GM19023 (cell line): Measurements from ENCODE around the gene C15orf61.

Source experiments
- ATAC-seq: cut with Tn5 transposase; IDR thresholded peaks from one replicate; pipeline ENCODE4 v1.9.1; 2021; ENCODE audit warnings: mild to moderate bottlenecking, moderate library complexity; ENCODE audit not compliant: unreplicated experiment

The C15orf61 gene

DNA sequence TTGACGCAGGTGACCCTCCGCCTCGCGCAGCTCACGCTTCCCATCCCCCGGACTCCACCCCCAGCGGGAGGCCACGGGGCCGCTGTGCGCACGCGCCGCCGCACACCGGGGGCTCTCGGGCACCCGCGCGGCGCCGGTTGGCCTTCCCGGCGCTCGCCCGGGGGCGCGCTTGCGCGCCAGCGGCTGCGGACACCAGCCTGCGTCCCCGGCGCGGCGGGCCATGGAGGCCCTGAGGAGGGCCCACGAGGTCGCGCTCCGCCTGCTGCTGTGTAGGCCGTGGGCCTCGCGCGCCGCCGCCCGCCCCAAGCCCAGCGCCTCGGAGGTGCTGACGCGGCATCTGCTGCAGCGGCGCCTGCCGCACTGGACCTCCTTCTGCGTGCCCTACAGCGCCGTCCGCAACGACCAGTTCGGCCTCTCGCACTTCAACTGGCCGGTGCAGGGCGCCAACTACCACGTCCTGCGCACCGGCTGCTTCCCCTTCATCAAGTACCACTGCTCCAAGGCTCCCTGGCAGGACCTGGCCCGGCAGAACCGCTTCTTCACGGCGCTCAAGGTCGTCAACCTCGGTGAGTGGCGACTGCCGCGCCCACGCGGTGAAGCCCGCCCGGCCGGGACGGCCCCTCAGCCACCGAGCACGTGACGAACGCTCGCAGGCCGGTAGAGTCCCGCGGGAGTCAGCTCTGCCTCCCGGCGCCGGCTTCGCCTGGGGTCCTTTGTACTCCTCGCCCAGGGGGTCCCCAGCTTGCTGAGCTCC lies at the start of gene C15orf61:
TSS of gene C15orf61 (plus strand) at position 103 of the 754 bp plus-strand sequence. CDS start at position 221, 118 bp downstream.
- ATAC-seq, result peak; percentile 74

GRCh38 chr15:67472957-67473356 lies 48.0 kb upstream of the C15orf61 start:
- no peak for ATAC-seq

- no peak for ATAC-seq
Observed at GRCh38 chr15:67474405-67475110, 46.4 kb upstream of the C15orf61 start.

- no peak for ATAC-seq
Observed at GRCh38 chr15:67479781-67480505, 41.0 kb upstream of the C15orf61 start.

GRCh38 chr15:67480741-67481140 lies 40.2 kb upstream of the C15orf61 start:
- ATAC-seq, result no peak

DNA sequence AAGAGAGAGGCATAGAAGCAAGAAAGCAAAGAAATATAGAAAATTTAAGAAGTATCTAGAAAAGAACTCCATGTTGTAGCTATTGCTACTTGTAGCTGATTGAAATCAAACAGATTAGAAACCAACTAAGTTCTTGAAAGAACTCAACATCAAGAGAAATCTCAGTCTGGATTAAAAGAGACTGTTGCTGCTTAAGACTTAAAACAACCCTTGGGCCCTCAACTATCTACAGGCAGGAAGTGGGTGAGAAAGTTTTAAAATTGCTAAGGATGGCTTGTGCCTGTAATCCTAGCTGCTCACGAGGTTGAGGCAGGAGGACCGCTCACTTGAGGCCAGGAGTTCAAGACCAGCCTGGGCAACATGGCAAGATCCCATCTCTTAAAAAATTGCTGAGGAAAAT lies 39.3 kb upstream of the C15orf61 start:
- ATAC-seq, result no peak

GRCh38 chr15:67495585-67495984 lies 25.3 kb upstream of the C15orf61 start:
- ATAC-seq, result no peak

GRCh38 chr15:67501177-67501835 lies 19.6 kb upstream of the C15orf61 start:
- ATAC-seq, result no peak

DNA sequence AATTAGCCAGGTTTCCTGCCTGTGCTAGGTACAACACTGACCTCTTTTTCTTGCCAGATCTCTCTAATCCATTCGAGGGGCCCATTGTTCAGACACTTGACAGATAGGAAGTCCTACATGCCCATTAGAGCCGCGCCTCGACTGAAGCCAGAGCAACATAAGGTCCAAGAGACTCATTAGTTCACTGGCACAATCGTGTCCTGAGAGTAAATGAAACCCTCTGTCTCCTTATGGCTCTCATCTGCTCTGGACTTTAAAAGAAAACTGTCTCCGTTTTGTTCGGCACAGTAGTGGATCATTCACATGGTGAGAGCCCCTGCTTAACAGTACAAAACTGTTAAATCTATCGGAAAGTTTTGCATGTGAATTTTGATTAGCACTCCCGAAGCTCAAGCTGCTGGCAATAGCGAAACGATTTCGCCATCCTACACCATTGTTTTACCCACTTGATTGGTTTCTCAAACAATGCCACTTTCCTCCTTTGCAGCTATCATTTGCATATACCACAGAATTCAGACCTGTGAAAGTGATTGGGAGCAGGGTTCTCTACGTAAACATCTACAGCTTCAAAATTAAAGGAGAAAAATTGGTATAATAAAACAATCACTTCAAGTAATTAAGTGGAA lies 19.0 kb upstream of the C15orf61 start:
- ATAC-seq, result no peak

DNA sequence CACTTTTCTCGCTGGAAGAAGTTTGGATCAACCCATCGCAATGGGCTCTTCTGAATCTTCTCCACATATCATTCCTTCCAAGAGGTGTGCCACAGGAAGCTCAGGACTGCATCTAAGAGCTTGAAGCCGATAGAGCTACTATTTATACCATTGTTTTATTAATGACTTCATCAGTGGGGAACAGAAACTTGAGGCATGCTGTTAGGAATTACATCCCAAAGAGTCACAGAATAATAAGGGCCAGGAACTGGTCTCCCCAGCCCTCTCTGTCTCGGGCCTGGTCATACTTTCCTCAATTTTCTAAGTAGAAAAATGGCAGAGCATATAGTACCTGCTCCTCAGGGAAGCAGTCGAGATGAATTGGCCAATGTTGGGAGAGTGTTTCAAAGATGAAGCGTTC lies 16.9 kb upstream of the C15orf61 start:
- ATAC-seq, result no peak

GRCh38 chr15:67504796-67505195 lies 16.1 kb upstream of the C15orf61 start:
- ATAC-seq, result no peak

DNA sequence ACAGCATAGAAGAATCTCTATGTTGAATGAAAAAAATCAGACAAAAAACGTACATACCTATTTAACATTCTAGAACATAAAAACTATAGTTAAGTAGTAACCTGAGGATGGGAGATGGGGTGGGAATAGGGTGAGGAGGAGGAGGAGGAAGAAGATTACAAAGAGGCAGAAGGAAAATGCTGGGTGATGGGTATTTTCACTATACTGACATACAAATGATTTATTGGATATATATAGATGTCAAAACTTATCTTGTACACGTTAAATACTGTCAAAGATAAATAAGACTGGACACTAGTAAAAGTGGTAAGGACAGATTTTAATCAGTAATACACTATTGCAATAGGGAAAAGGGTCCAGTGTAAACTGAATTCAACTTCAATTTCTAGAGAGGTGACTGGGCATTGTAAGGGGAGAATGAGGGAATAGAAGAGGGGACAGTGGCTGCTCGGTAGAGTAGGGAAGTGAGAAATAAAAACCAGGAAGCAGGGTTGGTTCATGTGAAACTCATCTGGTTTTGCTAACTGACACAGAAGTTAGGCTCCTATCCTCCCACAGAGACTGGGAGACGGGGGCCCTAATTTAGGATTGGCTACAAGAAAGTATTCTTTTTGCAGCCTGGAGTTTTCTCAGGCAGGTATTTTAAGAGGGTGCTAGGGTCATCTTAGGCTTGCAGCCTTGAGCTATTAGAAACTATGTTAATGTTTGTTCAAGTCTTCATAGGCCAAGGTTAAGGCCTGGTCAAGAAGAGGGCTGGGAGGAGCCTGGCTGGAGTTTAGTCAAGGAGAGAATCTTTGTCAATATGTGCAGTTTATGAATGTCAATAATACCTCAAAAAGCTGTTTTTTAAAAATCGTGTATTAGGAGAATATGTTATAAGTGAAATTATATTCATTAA lies 15.0 kb upstream of the C15orf61 start:
- no peak for ATAC-seq

GRCh38 chr15:67506775-67507747 lies 13.9 kb upstream of the C15orf61 start:
- no peak for ATAC-seq

DNA sequence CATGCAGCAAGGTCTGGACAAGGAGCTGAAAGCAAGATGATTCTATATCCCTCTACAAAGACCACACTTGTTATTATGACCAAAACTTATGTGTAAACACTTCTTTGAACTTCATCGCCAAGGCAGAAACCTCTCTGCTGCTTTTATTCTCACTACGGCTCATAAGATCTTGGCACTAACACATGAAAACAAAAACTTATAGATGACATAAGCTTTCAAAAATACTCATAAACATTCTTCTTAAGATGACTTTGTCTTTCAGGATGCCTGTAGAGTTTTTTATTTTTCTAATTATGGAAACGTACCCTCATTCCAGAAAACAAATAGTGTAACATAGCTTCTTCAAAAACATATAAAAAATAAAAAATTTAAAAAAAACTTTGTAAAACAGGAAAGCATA lies 12.5 kb upstream of the C15orf61 start:
- no peak for ATAC-seq

- ATAC-seq, result no peak
Observed at GRCh38 chr15:67509918-67510317, 11.0 kb upstream of the C15orf61 start.

GRCh38 chr15:67510597-67511190 lies 10.2 kb upstream of the C15orf61 start:
- no peak for ATAC-seq

DNA sequence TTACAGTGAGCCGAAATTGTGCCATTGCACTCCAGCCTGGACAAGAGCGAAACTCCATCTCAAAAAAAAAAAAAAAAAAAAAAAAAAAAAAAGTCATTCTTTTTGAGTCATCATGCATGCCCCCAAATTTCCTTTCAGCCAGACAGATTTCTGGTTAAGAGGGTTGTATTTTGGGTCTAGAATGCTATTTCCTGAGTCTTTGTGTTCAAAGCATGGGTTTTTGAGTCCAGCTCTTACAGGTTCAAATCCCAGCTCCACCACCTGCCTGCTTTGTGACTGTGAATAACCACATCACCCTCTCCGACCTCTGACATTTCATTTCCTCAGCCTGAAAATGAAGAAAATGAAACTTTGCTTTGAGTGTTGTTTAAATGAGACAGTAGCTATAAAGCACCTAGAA lies 9.3 kb upstream of the C15orf61 start:
- ATAC-seq, result no peak

DNA sequence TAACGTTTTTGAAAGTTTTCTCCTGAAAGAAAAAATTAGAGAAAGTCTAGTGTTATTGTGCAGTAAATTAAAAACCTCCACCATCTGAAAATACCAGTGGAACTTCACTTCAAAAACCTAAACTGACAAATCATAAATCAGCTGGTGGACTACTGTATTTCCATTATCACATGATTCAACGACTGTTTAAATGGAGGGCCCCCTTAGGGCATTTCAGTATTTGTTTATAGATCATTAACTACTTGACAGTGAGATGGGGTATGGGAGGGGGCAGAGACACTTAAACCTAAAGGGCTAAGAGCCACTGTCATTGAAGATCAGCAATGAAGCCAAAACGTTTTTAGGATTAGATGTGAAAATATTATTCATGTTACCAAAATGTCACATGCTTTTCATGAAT lies 8.8 kb upstream of the C15orf61 start:
- no peak for ATAC-seq
